ENCODE data around the gene ZBTB16.

Gene ZBTB16

GRCh38 chr11:114084414-114084813 is 24.9 kb downstream of the ZBTB16 start:
- DNase-seq (ENCODE audit: low spot score): no peak

- DNase-seq (ENCODE audit: low spot score): no peak
Measured at GRCh38 chr11:114085965-114086793, 26.7 kb downstream of the ZBTB16 start.

GRCh38 chr11:114087025-114087424 is 27.5 kb downstream of the ZBTB16 start:
- DNase-seq (ENCODE audit: low spot score): no peak

- no peak for DNase-seq (ENCODE audit: low spot score)
Measured at GRCh38 chr11:114088216-114088615, 28.7 kb downstream of the ZBTB16 start.

GRCh38 chr11:114088836-114089235 is 29.3 kb downstream of the ZBTB16 start:
- DNase-seq (ENCODE audit: low spot score): no peak

- DNase-seq (ENCODE audit: low spot score): no peak
Measured at GRCh38 chr11:114089748-114090147, 30.2 kb downstream of the ZBTB16 start.

GRCh38 chr11:114090225-114090910 is 30.9 kb downstream of the ZBTB16 start:
- no peak for DNase-seq (ENCODE audit: low spot score)

- DNase-seq (ENCODE audit: low spot score): no peak
Measured at GRCh38 chr11:114090976-114091375, 31.5 kb downstream of the ZBTB16 start.

GRCh38 chr11:114091516-114092397 is 32.2 kb downstream of the ZBTB16 start:
- no peak for DNase-seq (ENCODE audit: low spot score)

- no peak for DNase-seq (ENCODE audit: low spot score)
Measured at GRCh38 chr11:114092478-114092877, 33.0 kb downstream of the ZBTB16 start.

GRCh38 chr11:114092953-114093352 is 33.4 kb downstream of the ZBTB16 start:
- DNase-seq (ENCODE audit: low spot score): no peak

- no peak for DNase-seq (ENCODE audit: low spot score)
Measured at GRCh38 chr11:114094516-114094915, 35.0 kb downstream of the ZBTB16 start.

GRCh38 chr11:114095899-114096298 is 36.4 kb downstream of the ZBTB16 start:
- DNase-seq (ENCODE audit: low spot score): no peak

- DNase-seq (ENCODE audit: low spot score): no peak
Measured at GRCh38 chr11:114097832-114098231, 38.3 kb downstream of the ZBTB16 start.

- peak; percentile 53 for DNase-seq (ENCODE audit: low spot score)
Measured at GRCh38 chr11:114098927-114099326, 39.4 kb downstream of the ZBTB16 start.

- no peak for DNase-seq (ENCODE audit: low spot score)
Measured at GRCh38 chr11:114099392-114100178, 40.1 kb downstream of the ZBTB16 start.

- no peak for DNase-seq (ENCODE audit: low spot score)
Measured at GRCh38 chr11:114102993-114103896, 43.7 kb downstream of the ZBTB16 start.

- no peak for DNase-seq (ENCODE audit: low spot score)
Measured at GRCh38 chr11:114105611-114106010, 46.1 kb downstream of the ZBTB16 start.

- DNase-seq (ENCODE audit: low spot score): no peak
Measured at GRCh38 chr11:114106047-114106446, 46.5 kb downstream of the ZBTB16 start.

- DNase-seq (ENCODE audit: low spot score): no peak
Measured at GRCh38 chr11:114106986-114107385, 47.5 kb downstream of the ZBTB16 start.
